SU-DHL-6 (cell line): Measurements from ENCODE around the gene PCNX4.

Experiments used
- EZH2phosphoT487 ChIP-seq: fragments of 200-600 bp; sonication (generic), shearing (Covaris generic); conservative IDR thresholded peaks from 2 replicates; pipeline ENCODE4 v1.6.1; 2018; ENCODE audit warnings: mild to moderate bottlenecking, antibody characterized with exemption, low read length, moderate library complexity, mixed read lengths
- TF ChIP-seq, protein P1 (sequence below): fragments of 200-600 bp; sonication (generic); IDR thresholded peaks from one replicate; pipeline ENCODE4 v1.5.1; 2017; ENCODE audit warnings: antibody characterized with exemption, mild to moderate bottlenecking, low read length, moderate library complexity; ENCODE audit not compliant: insufficient read depth, poor library complexity, severe bottlenecking

DNA sequence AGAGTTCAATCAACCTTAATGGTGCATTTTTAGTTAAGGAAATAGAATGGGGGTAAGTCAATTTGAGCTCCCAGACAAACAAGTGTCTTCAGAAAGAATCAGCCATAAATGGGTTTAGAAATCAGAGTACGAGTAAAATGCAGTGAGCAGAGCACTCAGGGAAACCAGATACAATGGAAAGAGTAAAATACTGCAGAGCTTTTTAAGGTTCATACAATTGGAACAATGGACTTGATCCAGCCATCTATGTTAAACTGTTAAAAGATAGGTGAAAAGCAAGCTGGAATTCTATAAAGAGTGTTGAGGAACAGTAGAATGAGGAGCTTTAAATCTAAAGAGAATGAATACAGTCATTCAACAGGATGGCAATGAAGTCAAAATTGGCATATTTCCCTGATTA lies 23.8 kb upstream of the PCNX4 start:
- TF ChIP-seq, protein P1, sequence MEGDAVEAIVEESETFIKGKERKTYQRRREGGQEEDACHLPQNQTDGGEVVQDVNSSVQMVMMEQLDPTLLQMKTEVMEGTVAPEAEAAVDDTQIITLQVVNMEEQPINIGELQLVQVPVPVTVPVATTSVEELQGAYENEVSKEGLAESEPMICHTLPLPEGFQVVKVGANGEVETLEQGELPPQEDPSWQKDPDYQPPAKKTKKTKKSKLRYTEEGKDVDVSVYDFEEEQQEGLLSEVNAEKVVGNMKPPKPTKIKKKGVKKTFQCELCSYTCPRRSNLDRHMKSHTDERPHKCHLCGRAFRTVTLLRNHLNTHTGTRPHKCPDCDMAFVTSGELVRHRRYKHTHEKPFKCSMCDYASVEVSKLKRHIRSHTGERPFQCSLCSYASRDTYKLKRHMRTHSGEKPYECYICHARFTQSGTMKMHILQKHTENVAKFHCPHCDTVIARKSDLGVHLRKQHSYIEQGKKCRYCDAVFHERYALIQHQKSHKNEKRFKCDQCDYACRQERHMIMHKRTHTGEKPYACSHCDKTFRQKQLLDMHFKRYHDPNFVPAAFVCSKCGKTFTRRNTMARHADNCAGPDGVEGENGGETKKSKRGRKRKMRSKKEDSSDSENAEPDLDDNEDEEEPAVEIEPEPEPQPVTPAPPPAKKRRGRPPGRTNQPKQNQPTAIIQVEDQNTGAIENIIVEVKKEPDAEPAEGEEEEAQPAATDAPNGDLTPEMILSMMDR = no peak
- no peak for TF ChIP-seq EZH2phosphoT487
